Heart right ventricle (tissue), 16 donors: ENCODE measurements around the gene CDC123. TPM values are rescaled to one million over a fixed set of nuclear protein-coding genes. Genes with fewer than 3 reads are reported as not detected.

Experiments used
- ATAC-seq, 8 donors: fragments of 200-7000 bp; cut with Tn5 transposase; one replicate each; pipeline ENCODE4 v1.9.1; 2020; ENCODE audit warnings: mild to moderate bottlenecking in 8 of 8, moderate library complexity in 8 of 8, moderate number of reproducible peaks in 1 of 8
- DNase-seq, 2 donors: peaks; one replicate each; pipeline ENCODE4 v3.0.0-alpha.2; 2020
- H3K27ac ChIP-seq, 10 donors: fragments of 200-600 bp; sonication (generic) in 2 of 10; one replicate each; pipeline versions ENCODE4 v1.5.0 to v1.8.0; 2020 to 2022; ENCODE audit warnings: mild to moderate bottlenecking in 3 of 10
- H3K27me3 ChIP-seq, 7 donors: fragments of 200-600 bp; one replicate each; pipeline ENCODE4 v1.8.0; 2021 to 2022; ENCODE audit warnings: mild to moderate bottlenecking in 2 of 7
- H3K36me3 ChIP-seq, 9 donors: fragments of 200-600 bp; sonication (generic) in 1 of 9; one replicate each; pipeline versions ENCODE4 v1.5.0 to v1.8.0; 2020 to 2022; ENCODE audit warnings: mild to moderate bottlenecking in 2 of 9
- H3K4me1 ChIP-seq, 9 donors: fragments of 200-600 bp; sonication (generic) in 1 of 9; one replicate each; pipeline versions ENCODE4 v1.5.0 to v1.8.0; 2020 to 2022; ENCODE audit warnings: mild to moderate bottlenecking in 4 of 9
- H3K4me3 ChIP-seq, 10 donors: fragments of 200-600 bp; sonication (generic) in 2 of 10; one replicate each; pipeline versions ENCODE4 v1.5.0 to v1.8.0; 2020 to 2022; ENCODE audit warnings: mild to moderate bottlenecking in 7 of 10, moderate library complexity in 2 of 10
- H3K9me3 ChIP-seq, 11 donors: fragments of 200-600 bp in 10 of 11; sonication (generic) in 2 of 11; one replicate each; pipeline versions ENCODE4 v1.5.0 to v1.8.0; 2013 to 2022; ENCODE audit warnings: mild to moderate bottlenecking in 2 of 11, control low read depth in 1 of 11, moderate library complexity in 1 of 11
- CTCF ChIP-seq, 9 donors: fragments of 200-600 bp; sonication (generic) in 2 of 9; IDR thresholded peaks; one replicate each; pipeline versions ENCODE4 v1.5.0 to v1.8.0; 2021 to 2022; ENCODE audit warnings: antibody characterized with exemption in 9 of 9, mild to moderate bottlenecking in 5 of 9, moderate library complexity in 1 of 9
- WGBS, 2 donors: extraction: QIAGEN DNeasy Blood & Tissue Kit; methylation state at CpG; one replicate each; pipeline ENCODE4 v1.1.7; 2013; ENCODE audit warnings: inconsistent platforms in 1 of 2; 5-methylcytosine and 5-hydroxymethylcytosine counted together
- intact Hi-C, 10 donors: fragments of 100-400 bp; cut with DNase I; formaldehyde crosslinking; loops; one replicate each; pipeline versions ENCODE4 v1.11.1 to v1.14.2; 2022
- long read RNA-seq, 3 donors: library from polyadenylated mRNA; unstranded; transcript quantifications; one replicate each; pipeline ENCODE4 v2.0.0, GENCODE V29; 2020 to 2021
- polyA plus RNA-seq, 2 donors: library from polyadenylated mRNA; stranded (reverse); fragments of 200-250 nt; gene quantifications; one replicate each; pipeline ENCODE4 v1.2.3, GENCODE V29; 2013
- total RNA-seq, 10 donors: library from RNA; stranded (reverse); fragmentation: NEBNext Ultra II Directional in 3 of 10; extraction: Animal tissue kit (Norgen Biotek cat#: 25700) in 3 of 10; gene quantifications; one replicate each; pipeline versions ENCODE4 v1.2.1 to v1.2.4, GENCODE V29; 2021 to 2023
- donor health status: Arrhythmogenic right ventricular cardiomyopathy.
- donor health status: ischemic (EF 13 %, LVEDD 7.1; RV severe dilation, severe dysfunction).
- donor health status: healthy with polysubstance abuse.
- donor health status: DM: no; HTN: yes; CAD: no.
- donor health status: DM: no; HTN: no; CAD: no.
- donor health status: ischemic (EF 25% LVEDD 6.9; RV normal size, moderate dysfunction).
- donor health status: ischemic (EF 25% LVEDD 5.7; RV mildly dilated, moderate dysfunction).
- donor health status: healthy.
- donor health status: DM: yes; HTN: yes; CAD: no.
- donor health status: Ischemic cardiomyopathy.
- donor health status: ischemic (EF 35%, LVEDD 5.7; RV mildly dilated, moderate dysfunction).
- donor health status: nonischemic (EF 11% LVEDD 7.7; RV severe dilation, severe dysfunction).
- donor health status: DM: yes; HTN: yes; CAD: no.
- donor health status: PGD.
- donor health status: ischemic (EF 29% LVEDD 5.4; RV normal size, mild dysfunction).
- donor health status: nonischemic (EF 23%, LVEDD 6.1; RV moderate dilation, normal function).

The CDC123 gene
- 10 to 100 TPM; 35.0 to 57.6 (median 47.3) TPM for total RNA-seq
- 10 to 100 TPM; 22.2 to 47.5 TPM for polyA plus RNA-seq
- long read RNA-seq, donor 1, transcript CDC123-201 (13 exons, 1,542 nt): major isoform, 32 of 40 reads
- long read RNA-seq, donor 1, partial matches to known transcripts: 5 of 40 reads
- long read RNA-seq, donor 1, other reads (novel, unspliced or antisense): 3 of 40 reads
- long read RNA-seq, donor 2, transcript CDC123-201 (13 exons, 1,542 nt): major isoform, 32 of 53 reads
- long read RNA-seq, donor 2, partial matches to known transcripts: 4 of 53 reads
- long read RNA-seq, donor 2, other reads (novel, unspliced or antisense): 17 of 53 reads
- long read RNA-seq, donor 3, transcript CDC123-201 (13 exons, 1,542 nt): major isoform, 96 of 108 reads
- long read RNA-seq, donor 3, partial matches to known transcripts: 6 of 108 reads
- long read RNA-seq, donor 3, other reads (novel, unspliced or antisense): 6 of 108 reads

- peak; percentile 84 to 89 for DNase-seq
- H3K4me1 ChIP-seq: peaks cover 0 to 56% (median 36%) of the 10 kb centered on the region in 9 donors
- H3K9me3 ChIP-seq: no peaks in the 10 kb centered on the region
- H3K27me3 ChIP-seq: no peaks in the 10 kb centered on the region
- H3K27ac ChIP-seq: peak within 1 kb of the TSS; percentile 71 to 97 (median 92)
- ATAC-seq: peak; percentile 96 to 99 (median 98)
- TF ChIP-seq CTCF (IDR thresholded peaks at IDR 0.05): peak in 1 of 9 donors; percentile 7
- H3K36me3 ChIP-seq: peaks cover 0 to 35% (median 3%) of the 10 kb centered on the region in 9 donors
- WGBS, 2 donors: 0% methylated on average over 62 of the region's 62 CpGs
- H3K4me3 ChIP-seq: peak within 1 kb of the TSS; percentile 50 to 91 (median 82)
- intact Hi-C loops: no loop called here
Measured at GRCh38 chr10:12195603-12196506, at the start of gene CDC123, which contains the start of gene NUDT5. TSS of gene CDC123 (plus strand) at chr10:12196188. CDS start at chr10:12196246, 58 bp downstream. TSS of gene NUDT5 (minus strand) at chr10:12195891. CDS start at chr10:12186291, 9,600 bp downstream.

GRCh38 chr10:12150163-12150562, 45.8 kb upstream of the CDC123 start:
- peaks cover 0 to 9% (median 0%) of the 10 kb centered on the region in 7 donors for H3K27me3 ChIP-seq
- TF ChIP-seq CTCF (IDR thresholded peaks at IDR 0.05): no peak
- 81 to 85% methylated on average over 4 of the region's 4 CpGs for WGBS, 2 donors
- H3K27ac ChIP-seq: no peak overlapping the region
- no peak overlapping the region for H3K4me3 ChIP-seq
- DNase-seq (no peak), ATAC-seq (no peak)
- H3K36me3 ChIP-seq: peaks cover 0 to 86% (median 13%) of the 10 kb centered on the region in 9 donors
- no peaks in the 10 kb centered on the region for H3K4me1 ChIP-seq
- intact Hi-C loops: no loop called here
- no peaks in the 10 kb centered on the region for H3K9me3 ChIP-seq

- Histone ChIP-seq H3K4me1 (no peaks in the 10 kb centered on the region), H3K4me3 (no peak overlapping the region), H3K9me3 (no peaks in the 10 kb centered on the region), H3K27ac (no peak overlapping the region), H3K27me3 (peaks cover 0 to 24% (median 0%) of the 10 kb centered on the region in 7 donors), H3K36me3 (peaks cover 0 to 86% (median 19%) of the 10 kb centered on the region in 9 donors)
- DNase-seq (no peak), ATAC-seq (no peak)
- WGBS, 2 donors: 92% methylated on average over 6 of the region's 6 CpGs
- intact Hi-C loops: no loop called here
- TF ChIP-seq CTCF (IDR thresholded peaks at IDR 0.05): no peak
Measured at GRCh38 chr10:12154516-12154915, 41.5 kb upstream of the CDC123 start.
